ENCODE results near the gene ICOS.
A peak's percentile ranks its signal among the peaks of the same experiment; 100 is the strongest.
"Not testable (repeated sequence)": the region's sequence is repeated elsewhere in the genome, so short reads cannot be mapped to it uniquely, and the experiment has no call there.

Gene ICOS

DNA sequence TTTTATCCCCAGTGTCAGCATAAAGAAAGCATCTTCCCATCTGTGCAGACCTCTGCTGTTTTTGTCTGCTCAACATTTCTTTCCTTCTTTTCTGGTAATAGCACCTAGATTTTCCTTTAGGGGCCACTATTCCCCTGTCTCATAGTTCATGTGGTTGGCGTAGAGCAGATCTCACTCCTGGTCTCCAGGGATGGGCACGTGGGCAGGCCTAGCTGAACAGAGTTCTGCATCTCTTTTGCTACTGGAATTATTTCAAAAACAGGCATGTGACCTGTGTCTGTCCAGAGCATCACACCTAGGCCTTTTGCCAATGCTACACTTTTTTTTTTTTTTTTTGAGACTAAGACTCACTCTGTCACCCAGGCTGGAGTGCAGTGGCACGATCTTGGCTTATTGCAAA is 17.7 kb upstream of the ICOS start:
- no peak for DNase-seq

DNA sequence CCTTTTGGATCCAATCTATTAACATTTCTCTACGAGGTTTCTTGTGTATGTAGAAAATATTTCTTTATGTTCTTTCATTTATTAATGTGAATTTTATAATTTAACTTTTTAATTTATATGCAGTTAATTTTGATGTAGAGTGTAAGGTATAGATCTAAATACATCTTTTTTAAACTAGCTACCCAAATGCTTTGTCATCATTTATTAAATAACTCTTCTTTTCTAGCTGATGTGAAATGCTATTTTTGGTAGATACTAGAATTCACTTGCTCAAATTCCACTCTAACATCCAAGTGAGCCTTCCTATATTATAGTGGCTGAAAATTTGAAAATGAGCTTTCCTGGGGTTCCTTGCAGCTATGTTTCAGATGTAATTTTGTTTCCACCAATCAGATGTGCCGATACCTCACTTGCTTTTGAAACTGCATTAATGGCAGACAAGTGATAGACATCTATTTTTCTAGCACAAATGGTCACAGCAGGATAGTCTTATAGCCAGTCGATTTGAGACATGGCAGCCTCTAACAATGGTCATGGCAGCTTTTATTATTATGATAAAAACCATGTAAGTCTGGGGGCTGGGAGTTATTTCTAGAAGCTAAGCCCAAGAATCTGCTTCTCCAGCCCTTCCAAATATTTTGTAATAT is 10.9 kb upstream of the ICOS start:
- no peak for DNase-seq

DNA sequence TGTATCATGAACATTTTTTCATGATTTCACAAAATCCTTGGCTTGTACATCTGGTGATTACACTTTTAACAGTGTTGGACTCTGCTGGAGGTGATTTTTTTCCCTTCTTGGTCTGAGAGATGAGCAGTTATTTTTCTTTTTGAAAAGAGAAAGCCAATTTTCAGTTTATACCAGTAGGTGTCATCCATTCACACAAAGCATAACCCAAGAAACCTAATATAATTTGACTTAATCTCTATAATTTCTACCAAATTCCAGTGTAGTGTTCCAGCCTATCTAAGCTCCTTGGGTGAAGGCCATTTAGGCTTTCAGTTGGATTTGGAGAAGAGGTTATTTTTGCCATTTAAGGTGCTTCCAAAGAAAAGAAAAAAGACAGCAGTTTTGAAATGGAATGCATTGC is 7.7 kb upstream of the ICOS start:
- DNase-seq: peak; percentile 47

DNA sequence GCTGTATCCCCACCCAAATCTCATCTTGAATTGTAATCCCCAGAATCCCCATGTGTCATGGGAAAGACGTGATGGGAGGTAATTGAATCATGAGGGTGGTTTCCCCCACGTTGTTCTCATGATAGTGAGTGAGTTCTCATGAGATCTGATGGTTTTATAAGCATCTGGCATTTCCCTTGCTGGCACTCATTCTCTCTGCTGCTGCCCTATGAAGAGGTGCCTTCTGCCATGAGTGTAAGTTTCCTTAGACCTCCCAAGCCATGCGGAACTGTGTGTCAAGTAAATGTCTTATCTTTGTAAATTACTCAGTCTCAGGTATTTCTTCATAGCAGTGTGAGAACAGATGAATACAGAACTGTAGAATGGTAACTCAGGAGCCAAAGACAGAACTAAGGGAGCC is 5.3 kb upstream of the ICOS start:
- DNase-seq: not testable (repeated sequence)

DNA sequence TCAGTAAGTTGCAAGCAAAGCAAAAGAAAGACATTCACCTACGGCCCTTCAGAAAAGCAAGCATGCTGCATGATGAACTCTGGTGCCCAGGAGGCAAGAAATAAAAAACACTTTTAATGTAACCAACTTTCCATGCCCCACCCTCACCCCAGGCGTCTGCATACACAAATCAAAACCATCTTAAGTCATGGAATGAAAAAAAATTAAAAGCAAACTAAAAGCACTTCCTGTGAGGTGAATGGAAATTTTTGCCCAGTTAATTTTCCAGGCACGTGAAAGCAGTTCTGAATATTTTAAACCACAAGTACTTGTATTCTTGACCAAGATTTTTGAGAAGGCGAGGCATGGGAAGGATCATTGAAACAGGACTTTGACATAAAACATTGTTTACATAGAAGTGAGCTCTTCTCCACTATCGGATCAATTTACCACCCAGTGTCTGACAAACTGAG is 2.5 kb upstream of the ICOS start:
- no peak for DNase-seq

DNA sequence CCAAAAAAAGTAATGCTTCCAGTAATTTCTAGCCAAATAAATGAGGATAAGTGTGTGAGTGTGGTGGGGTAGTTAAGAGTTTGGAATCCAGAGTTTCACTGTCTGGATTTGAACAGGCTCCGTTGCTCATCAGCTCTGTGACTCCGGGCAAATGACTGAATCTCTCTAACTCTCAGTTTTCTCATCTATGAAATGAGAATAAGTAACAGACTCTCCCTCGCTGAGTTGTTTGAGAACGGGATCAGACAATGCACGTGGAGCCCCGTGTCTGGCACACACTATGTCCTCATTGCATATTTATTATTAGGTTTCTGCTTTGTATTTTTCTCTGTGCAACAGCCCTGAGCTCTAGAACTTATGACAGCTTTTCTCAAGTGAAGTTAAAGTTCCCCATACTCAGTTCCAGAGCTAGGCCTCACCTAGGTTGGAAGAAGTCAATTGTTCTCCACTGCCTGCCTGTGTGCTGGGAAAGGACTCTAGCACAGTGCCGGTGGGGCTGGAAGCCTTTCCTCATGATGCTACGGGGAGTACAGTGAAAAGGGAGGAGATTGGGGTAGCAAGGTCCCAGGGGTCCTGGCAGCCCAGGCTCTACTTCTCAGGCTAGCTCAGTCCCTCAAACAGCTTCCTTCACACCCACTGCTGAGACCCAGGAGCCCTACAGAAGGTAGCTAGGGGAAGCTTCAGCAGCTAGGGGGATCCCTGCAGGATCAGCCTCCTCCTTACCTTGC is 1.7 kb upstream of the ICOS start:
- no peak for DNase-seq

DNA sequence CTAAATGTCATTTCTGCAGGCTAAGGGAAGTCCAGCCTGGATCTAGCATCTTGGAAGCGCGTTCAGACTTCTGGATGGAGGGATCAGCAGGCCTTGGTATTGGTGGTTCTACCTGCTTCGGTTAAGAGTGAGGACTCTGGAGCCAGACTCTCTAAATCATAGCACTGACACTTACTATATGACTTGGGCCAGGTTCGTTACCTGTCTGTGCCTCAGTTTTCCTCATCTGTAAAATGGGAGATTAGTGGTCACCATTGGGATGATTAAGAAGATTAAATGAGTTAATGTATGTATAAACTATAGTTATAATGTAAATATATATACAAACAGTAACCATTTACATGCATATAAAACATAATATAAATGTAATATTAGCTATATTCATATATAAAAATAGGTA is 995 bp upstream of the ICOS start:
- DNase-seq: no peak

DNA sequence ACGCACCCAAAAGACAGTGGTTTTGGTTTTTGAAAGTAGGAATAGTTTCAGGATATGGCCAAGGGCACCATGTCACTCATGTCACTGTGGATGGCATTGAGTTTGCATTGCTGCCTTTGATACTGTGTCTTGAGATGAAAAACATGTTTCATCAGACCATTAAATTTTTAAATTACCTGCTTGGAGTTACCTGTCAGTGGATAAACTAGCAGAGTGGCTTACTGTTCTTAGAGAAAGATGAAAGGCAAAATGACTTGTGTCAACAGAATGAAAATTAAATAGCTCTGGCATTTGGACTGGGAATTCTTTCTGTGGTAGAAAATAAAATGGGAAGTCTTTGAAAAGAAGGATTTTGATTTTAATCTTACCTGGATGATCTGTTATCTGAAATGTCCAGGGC is 386 bp downstream of the ICOS start:
- DNase-seq: no peak

DNA sequence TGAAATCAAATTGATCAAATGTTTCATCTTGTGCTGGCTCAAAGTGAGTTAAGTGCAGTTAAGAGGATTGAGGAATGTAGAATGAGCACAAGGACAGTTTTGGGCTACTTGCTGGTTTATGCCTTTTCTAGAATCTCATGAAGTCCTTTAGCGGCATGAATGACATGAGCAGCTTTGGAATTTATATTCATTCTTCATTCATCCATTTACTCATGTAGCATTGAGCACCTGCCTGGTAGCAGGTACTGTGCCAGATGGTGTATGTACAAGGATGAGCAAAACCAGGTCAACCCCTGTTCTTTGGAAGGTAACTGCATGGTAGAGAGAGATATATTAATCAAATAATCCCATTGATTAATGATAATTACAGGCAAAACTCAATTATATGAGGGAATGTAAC is 1.2 kb downstream of the ICOS start:
- no peak for DNase-seq

DNA sequence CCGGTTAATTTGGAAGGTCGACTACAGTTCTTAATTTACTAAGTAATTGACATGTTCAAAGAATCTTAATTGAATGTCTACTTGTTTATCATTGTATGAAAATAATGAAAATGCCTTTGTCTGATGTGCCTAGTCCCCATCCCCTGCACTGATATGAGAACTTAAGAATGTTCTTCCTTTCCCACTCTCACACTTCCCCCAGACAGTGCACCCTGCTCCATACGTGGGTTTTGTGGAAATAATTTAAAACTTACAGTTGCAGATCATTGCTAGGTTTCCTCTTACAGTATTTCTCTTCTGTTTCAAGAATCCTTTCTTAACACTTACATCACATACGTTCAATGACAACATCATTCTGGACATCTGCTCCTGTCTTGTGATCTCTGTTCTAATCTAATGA is 3.5 kb downstream of the ICOS start:
- no peak for DNase-seq

DNA sequence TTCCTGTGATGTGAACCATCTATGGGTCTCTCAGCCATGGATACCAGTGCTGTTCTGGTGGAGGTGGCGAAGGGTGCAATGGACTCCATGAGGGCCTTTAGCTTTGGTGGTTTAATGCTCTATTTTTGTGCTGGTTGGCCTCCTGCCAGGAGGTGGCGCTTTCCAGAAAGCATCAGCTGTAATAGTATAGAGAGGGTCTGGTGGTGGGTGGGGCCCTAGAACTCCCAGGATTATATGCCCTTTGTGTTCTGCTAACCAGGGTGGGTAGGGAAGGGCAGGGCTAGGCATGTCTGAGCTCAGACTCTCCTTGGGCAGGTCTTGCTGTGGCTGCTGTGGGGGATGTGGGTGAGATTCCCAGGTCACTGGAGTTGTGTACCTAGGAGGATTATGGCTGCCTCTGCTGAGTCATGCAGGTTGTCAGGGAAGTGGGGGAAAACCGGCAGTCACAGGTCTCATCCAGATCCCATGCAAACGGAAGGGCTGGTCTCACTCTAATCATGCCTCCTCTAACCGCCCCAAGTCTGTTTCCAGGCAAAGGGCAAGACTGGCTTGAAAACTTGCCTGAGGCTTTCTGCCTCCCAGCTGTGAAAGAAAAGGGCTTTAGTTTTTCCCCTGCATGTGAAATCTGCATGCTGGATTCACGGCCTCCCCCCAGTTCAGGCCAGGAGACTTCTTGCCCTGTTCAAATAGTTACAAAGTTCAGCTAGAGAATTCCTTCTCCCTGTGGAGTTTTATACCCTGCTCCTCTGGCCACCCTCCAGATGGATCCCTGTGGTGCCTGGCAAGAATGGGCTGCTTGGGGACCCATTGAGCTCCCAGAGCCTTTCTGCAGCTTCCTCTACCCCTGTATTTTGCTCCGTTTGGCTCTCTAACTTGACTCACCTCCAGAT is 7.2 kb downstream of the ICOS start:
- DNase-seq: not testable (repeated sequence)

DNA sequence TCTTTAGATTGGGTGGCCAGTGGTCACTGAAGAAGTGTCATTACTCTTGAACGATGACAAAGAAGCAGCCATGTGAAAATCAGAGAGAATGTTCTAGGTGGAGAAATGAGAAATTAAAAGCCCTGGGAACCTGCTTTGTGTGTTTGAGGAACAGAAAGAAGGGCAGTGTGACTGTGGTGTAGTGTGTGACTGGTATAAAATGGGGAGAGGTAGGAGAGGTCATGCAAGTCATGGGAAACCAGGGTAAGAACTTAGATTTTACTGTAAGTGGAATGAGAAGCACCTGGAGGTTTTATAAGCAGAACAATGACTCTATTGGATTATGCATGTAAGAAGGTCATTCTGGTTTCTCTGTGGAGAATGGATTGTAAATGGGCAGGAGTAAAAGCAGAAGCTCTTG is 12.2 kb downstream of the ICOS start:
- no peak for DNase-seq

DNA sequence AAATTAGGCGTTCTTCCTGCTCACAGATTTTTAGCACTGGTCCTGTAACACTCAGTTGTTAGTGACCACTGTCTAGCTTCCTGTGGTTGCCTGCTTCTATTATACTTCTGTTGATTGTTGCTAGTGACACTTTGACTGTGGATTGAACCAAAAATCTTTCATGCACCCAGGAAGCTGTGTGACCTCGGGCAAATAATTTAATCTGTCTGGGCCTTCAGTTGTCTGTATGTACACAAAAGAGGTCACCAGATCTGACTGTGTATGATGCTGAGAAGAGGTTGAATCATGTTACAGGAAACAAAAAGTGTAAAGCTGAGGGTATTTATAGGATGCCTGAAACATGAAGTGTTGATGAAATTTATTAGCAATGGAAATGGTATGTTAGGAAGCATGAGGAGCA is 12.7 kb downstream of the ICOS start:
- DNase-seq: no peak

DNA sequence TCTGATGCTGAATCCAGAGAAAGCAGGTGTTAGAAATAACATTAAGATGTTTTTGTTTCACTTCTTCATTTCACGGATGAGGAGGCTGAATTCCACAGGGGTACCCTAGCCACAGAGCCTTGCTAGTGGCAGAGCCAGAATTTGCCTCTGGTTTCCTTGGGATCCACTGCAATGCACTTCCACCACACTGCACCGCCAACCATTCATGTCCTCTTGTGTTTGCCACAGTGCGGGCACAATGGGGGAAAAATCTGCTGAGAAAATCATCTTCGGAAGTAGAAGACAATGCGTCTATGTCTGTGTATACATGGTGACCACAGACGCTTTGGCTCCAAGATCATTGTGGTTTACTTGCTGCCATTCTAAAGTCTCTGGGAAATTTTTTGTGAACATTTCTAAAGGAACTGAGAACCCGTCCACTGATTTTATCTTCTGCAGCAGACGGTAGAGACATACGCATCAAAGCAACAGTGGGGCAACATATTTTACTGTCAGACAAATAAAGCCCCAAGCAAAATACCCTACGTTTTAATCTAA is 14.9 kb downstream of the ICOS start:
- DNase-seq: no peak

DNA sequence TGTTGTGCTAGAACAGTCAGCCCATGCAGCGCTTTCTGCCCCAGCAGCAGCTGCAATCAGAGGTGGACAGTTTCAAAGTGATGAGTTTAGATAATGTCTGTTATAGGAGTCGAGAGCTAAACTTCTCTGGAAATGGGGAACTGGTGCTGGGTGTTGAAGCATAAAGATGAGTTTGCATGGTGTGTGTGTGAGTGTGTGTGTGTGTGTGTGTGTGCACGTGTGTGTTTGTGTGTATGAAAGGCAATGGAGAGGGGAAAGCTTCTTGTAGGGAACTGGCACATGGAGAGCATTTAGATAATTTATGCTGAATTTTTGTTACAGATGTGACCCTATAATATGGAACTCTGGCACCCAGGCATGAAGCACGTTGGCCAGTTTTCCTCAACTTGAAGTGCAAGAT is 22.7 kb downstream of the ICOS start:
- no peak for DNase-seq

DNA sequence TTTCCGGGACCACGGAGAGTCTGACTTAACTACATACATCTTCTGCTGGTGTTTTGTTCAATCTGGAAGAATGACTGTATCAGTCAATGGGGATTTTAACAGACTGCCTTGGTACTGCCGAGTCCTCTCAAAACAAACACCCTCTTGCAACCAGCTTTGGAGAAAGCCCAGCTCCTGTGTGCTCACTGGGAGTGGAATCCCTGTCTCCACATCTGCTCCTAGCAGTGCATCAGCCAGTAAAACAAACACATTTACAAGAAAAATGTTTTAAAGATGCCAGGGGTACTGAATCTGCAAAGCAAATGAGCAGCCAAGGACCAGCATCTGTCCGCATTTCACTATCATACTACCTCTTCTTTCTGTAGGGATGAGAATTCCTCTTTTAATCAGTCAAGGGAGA is 23.1 kb downstream of the ICOS start:
- DNase-seq: no peak

DNA sequence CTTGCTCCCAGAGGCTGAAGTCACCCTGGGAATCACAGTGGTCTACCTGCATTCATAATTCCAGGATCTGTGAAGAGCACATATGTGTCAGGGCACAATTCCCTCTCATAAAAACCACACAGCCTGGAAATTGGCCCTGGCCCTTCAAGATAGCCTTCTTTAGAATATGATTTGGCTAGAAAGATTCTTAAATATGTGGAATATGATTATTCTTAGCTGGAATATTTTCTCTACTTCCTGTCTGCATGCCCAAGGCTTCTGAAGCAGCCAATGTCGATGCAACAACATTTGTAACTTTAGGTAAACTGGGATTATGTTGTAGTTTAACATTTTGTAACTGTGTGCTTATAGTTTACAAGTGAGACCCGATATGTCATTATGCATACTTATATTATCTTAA is 24.2 kb downstream of the ICOS start:
- no peak for DNase-seq

DNA sequence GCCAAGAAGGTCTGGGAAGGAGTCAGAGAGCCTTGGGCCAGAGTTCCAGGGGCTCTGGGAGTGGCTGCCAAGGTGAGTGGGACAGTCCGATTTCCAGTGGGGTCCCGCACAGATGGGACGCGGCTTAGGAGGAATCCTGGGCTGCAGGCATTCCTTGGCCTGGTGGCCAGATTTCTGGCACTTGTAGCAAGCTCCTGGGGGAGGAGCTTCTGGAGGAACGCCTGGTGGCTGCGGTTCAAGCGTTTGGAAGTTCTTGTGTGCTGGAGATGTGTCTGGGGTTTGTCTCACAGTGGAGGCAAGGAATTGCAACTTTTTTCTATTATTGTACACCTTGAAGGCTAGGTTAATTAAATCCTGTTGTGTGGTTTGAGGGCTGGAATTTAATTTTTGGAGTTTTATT is 28.6 kb downstream of the ICOS start:
- DNase-seq: not testable (repeated sequence)

DNA sequence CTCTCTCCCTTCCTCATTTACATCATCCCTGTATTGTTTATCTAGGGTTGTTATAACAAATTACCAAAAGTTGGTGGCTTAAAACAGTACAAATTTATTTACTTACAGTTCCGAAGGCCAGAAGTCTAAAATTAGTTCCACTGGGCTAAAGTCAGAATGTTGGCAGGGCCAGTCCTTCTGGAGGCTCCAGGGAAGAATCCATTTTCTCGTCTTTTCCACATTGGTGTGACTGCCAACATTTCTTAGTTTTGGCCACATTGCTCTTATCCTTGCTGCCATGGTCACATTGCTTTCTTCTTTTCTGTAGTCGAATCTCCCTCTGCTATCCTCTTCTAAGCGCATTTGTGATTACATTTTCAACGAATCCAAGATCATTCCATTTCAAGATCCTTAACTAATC is 34.7 kb downstream of the ICOS start:
- DNase-seq: no peak

DNA sequence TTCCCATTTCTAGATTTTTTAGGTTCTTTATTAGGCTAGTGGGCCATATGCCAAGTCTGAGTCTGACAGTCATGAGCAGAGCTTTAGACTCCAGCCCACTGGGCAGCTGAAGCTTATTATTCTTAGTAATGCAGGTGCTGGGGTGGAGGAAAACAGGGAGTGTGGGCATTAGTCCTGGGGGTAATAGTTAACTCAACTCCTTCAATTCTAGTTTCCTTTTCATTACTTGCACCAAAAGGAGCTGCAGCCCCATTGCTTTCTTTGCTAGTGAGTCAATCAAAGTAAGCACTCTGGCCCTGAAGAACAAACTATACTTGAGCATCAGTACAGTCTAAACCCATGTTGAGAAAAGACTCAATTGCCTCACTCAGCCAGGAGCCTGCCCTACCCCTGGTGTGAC is 35.5 kb downstream of the ICOS start:
- DNase-seq: no peak

DNA sequence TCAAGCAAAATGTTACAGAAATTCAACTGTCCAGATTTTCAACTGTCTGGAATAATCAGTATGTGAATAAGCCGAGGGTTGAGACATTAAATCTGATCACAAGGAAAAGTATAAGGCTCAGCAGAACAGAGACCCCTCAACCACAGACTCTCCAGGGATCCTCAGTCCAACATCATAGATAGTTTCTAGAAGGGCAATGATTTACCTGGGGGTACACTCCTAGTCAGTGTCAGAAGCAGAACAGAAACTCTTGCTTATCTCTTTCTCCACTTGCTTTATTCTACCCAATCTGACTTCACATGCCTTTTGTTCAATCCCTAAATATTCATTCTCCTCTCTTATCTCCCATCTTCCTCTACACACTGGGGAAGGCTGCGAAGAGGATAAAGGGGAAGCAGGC is 36.4 kb downstream of the ICOS start:
- DNase-seq: no peak

DNA sequence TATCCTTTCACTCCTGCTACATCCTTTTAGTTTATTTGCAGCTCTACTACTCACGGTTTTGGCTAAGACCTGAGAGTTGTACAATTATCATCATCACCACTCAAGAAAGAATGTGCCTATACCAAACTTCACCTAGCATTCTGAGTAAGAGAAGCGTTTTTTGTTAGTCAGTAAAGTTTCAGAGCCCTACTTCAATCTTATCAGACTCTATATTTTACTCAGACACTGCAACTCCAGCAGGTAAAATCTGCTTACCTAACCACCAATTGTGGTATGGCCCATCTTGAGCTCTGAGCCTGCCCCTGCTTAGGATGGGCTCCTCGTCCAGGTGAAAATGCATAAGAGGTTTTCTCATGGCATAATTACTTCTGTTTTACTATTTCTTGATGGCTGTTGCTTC is 37.1 kb downstream of the ICOS start:
- no peak for DNase-seq

DNA sequence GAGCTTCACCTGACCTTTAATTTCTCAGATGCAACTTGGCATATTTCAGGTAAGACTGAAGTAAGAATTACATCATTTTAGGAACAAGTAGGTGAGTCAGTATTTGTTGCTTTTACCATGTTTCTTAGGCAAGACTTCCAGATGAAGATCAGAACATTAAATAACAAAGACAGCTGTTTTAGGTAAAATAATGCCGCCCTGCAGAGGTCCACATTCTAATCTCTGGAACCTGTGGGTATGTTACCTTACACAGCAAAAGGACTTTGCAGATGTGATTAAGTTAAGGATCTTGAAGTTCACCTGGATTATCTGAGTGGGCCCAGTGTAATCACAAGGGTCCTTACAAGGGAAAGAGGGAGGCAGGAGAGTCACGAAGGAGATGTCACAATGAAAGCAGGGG is 39.3 kb downstream of the ICOS start:
- no peak for DNase-seq

DNA sequence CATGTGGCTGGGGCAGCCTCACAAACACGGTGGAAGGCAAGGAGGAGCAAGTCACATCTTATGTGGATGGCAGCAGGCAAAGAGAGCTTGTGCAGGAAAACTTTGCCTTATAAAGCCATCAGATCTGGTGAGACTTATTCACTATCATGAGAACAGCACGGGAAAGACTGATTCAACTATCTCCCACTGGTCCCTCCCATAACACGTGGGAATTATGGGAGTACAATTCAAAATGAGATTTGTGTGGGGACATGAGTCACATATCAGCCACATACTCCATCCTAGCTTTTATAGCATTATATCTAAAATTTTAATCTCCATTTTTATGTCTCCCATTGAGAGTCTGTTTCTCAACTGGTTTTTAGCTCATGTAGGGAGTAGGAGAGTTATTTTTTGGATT is 45.7 kb downstream of the ICOS start:
- no peak for DNase-seq

All from NCI-H1694 treated with DMSO at 0.1 percent for 48 hours (cell line).